ENCODE data around the gene PAN2. TPM values are rescaled to one million over a fixed set of nuclear protein-coding genes. Genes with fewer than 3 reads are reported as not detected.

PAN2 gene
- total and polyA plus RNA-seq, 2 donors (not counting 3 experiments of a cell fraction or from before 2014, with no cell fraction given) = 21.5 to 21.9 TPM

DNA sequence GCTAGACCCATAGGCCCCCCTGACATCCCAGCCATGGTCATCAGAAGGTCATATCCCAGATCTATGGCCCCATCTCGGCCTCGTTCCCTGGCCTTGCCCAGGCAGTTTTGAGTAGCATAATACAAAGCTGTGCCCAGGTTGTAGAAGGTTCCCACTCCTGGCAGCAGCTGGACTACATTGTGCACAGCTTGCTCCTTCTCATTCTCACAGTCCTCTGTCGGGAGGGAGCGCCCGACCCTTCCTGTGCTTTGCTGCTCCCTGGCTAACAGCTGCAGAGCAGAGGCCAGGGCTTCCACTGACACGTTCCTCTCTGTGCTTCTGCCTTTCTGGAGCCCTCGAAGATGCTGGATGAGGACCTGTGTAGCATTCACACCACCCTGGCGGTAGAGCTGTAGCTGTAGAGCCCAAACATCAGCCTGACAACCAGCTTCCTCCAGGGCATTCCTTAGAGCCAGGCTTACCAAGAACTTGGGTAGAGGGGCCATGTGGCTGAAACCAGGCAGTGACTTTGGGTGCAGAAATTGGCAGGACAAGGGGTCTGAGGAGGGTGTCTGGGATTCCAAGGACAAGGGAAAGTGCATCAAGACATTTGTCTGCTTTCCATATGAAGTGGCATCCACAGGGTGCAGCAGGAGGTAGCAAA lies 27.8 kb upstream of the PAN2 start:
- Histone ChIP-seq H3K4me2 (ENCODE audit: insufficient read depth, low read length) (no peak overlapping the region), H3K79me2 (ENCODE audit: control insufficient read depth, insufficient read depth, low read length) (peaks cover 10% of the 10 kb centered on the region), H3K4me1 (ENCODE audit: control insufficient read depth, extremely low read depth, insufficient read depth, low read length) (peaks cover 14% of the 10 kb centered on the region), H3K9ac (replicated peaks; ENCODE audit: extremely low read depth, insufficient read depth, low read length) (no peak overlapping the region), H3K4me3 (replicated peaks in 1 of 3; ENCODE audit: insufficient read depth in 1 of 3, low read depth in 1 of 3, low read length in 3 of 3) (no peak overlapping the region), H3K9me1 (replicated peaks; ENCODE audit: control insufficient read depth, extremely low read depth, insufficient read depth, low read length) (no peaks in the 10 kb centered on the region), H4K20me1 (replicated peaks; ENCODE audit: control insufficient read depth, extremely low read depth, insufficient read depth, low read length) (no peaks in the 10 kb centered on the region), H3K27ac (ENCODE audit: insufficient read depth, low read depth, low read length) (no peak overlapping the region), H2AFZ (ENCODE audit: low read depth, low read length) (no peak overlapping the region), H3K36me3 (ENCODE audit: control insufficient read depth in 2 of 2, extremely low read depth in 1 of 2, insufficient read depth in 2 of 2, low read length in 2 of 2) (no peaks in the 10 kb centered on the region), H3K9me3 (replicated peaks; ENCODE audit: control insufficient read depth, insufficient read depth, low read length) (no peaks in the 10 kb centered on the region), H3K27me3 (ENCODE audit: control insufficient read depth in 2 of 2, insufficient read depth in 2 of 2, low read length in 2 of 2) (no peaks in the 10 kb centered on the region)
- no TSS peak for BruUV-seq (replicated peaks)
- dilution Hi-C loops (cut with MboI; ENCODE audit: extremely low pct_ligation_motif_present, low sequenced_read_pairs) = no loop called here
- CTCF ChIA-PET = interaction anchor here (1.1 kb wide), 1 partner anchor 103 kb away, joined by 4 read pairs; no protein-coding TSS in a partner anchor
- DNase-seq (ENCODE audit: low read depth, low spot score) (no peak), FAIRE-seq (no peak)
- TF ChIP-seq JUN (IDR thresholded peaks at IDR 0.05; ENCODE audit: borderline replicate concordance, insufficient read depth, insufficient read length, low read depth) (no peak), POLR2AphosphoS5 (IDR thresholded peaks at IDR 0.05; ENCODE audit: insufficient read depth, low read depth, low read length) (no peak), MYC (IDR thresholded peaks at IDR 0.05; ENCODE audit: low read depth, low read length) (no peak), EZH2 (IDR thresholded peaks at IDR 0.05; ENCODE audit: borderline replicate concordance, low read depth, low read length, severe bottlenecking) (no peak), POLR2A (IDR thresholded peaks at IDR 0.05; ENCODE audit: low read depth, low read length) (no peak)
- TF ChIP-seq, protein P1, sequence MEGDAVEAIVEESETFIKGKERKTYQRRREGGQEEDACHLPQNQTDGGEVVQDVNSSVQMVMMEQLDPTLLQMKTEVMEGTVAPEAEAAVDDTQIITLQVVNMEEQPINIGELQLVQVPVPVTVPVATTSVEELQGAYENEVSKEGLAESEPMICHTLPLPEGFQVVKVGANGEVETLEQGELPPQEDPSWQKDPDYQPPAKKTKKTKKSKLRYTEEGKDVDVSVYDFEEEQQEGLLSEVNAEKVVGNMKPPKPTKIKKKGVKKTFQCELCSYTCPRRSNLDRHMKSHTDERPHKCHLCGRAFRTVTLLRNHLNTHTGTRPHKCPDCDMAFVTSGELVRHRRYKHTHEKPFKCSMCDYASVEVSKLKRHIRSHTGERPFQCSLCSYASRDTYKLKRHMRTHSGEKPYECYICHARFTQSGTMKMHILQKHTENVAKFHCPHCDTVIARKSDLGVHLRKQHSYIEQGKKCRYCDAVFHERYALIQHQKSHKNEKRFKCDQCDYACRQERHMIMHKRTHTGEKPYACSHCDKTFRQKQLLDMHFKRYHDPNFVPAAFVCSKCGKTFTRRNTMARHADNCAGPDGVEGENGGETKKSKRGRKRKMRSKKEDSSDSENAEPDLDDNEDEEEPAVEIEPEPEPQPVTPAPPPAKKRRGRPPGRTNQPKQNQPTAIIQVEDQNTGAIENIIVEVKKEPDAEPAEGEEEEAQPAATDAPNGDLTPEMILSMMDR (IDR thresholded peaks at IDR 0.05; ENCODE audit: extremely low read depth in 1 of 2, insufficient read depth in 1 of 2, low read depth in 1 of 2, low read length in 2 of 2) = no peak
- intact Hi-C loops (cut with micrococcal nuclease) = loop anchor here (5.0 kb wide), 1 partner anchor 86 kb away; the partner anchor contains the start of gene TIMELESS
- POLR2A ChIA-PET = interaction anchor here (0.6 kb wide), 1 partner anchor 30 kb away, joined by 3 read pairs; no protein-coding TSS in a partner anchor
